CD4-positive, alpha-beta T cell treated with Interleukin-6 at 100 ng/mL for 8 hours (primary cell): Measurements from ENCODE around the gene B3GALT2.

Experiments
- DNase-seq: peaks from one replicate; pipeline ENCODE4 v3.0.0-alpha.2; 2020; ENCODE audit warnings: mixed read lengths, low spot score

Gene B3GALT2

GRCh38 chr1:193181985-193182384, 4.4 kb downstream of the B3GALT2 start:
- no peak for DNase-seq

- no peak for DNase-seq
Observed at GRCh38 chr1:193181536-193181935, 4.9 kb downstream of the B3GALT2 start.

GRCh38 chr1:193179094-193179493, 7.3 kb downstream of the B3GALT2 start:
- DNase-seq, result no peak

- DNase-seq, result no peak
Observed at GRCh38 chr1:193176788-193177187, 9.6 kb downstream of the B3GALT2 start.

- DNase-seq, result no peak
Observed at GRCh38 chr1:193176113-193176512, 10.3 kb downstream of the B3GALT2 start.

GRCh38 chr1:193157360-193157759, 29.1 kb downstream of the B3GALT2 start:
- no peak for DNase-seq

- no peak for DNase-seq
Observed at GRCh38 chr1:193156822-193157142, 29.6 kb downstream of the B3GALT2 start.

GRCh38 chr1:193156117-193156821, 30.1 kb downstream of the B3GALT2 start:
- DNase-seq, result no peak

GRCh38 chr1:193144999-193145398, 41.4 kb downstream of the B3GALT2 start:
- DNase-seq, result no peak

- DNase-seq, result no peak
Observed at GRCh38 chr1:193144361-193144938, 42.0 kb downstream of the B3GALT2 start.

GRCh38 chr1:193143285-193143684, 43.1 kb downstream of the B3GALT2 start:
- DNase-seq, result no peak

- DNase-seq, result no peak
Observed at GRCh38 chr1:193142409-193142808, 44.0 kb downstream of the B3GALT2 start.

GRCh38 chr1:193141804-193142203, 44.6 kb downstream of the B3GALT2 start:
- DNase-seq, result no peak

- no peak for DNase-seq
Observed at GRCh38 chr1:193140254-193140653, 46.2 kb downstream of the B3GALT2 start.

GRCh38 chr1:193131266-193131860, 55.0 kb downstream of the B3GALT2 start:
- DNase-seq, result no peak
